H1 (cell line): ENCODE results near the gene GRIA4. TPM values are rescaled to one million over a fixed set of nuclear protein-coding genes. Genes with fewer than 3 reads are reported as not detected.

ENCODE experiments used
- CTCF ChIA-PET: fragments of 300-600 bp; sonication (Branson Sonifier 250); formaldehyde crosslinking; loops from one replicate; lab custom pipeline; 2021; ENCODE audit not compliant: partially characterized antibody; lab: Charles Lee
- POLR2A ChIA-PET: fragments of 300-600 bp; sonication (Branson Sonifier 250); formaldehyde crosslinking; loops from one replicate; lab custom pipeline; 2021; ENCODE audit warnings: inconsistent platforms; ENCODE audit not compliant: partially characterized antibody; lab: Charles Lee
- DNase-seq, 2 experiments: peaks; one replicate each; pipeline versions ENCODE4 v3.0.0 to v3.0.0-alpha.2; 2010 to 2022; ENCODE audit warnings: low spot score in 2 of 2, low read depth in 1 of 2, mixed read lengths in 1 of 2
- FAIRE-seq: peaks from 2 replicates; lab custom pipeline; 2011; peaks lifted over from hg19 to GRCh38; lab: Jason Lieb, UNC
- H2AFZ ChIP-seq: 2 replicates; pipeline ENCODE4 v1.8.1; 2012; ENCODE audit warnings: low read length, inconsistent platforms
- H2AK5ac ChIP-seq: 2 replicates; pipeline ENCODE4 v1.6.1; 2013; ENCODE audit warnings: low read depth, low read length
- H2BK120ac ChIP-seq: replicated peaks from 2 replicates; pipeline ENCODE3; 2013; ENCODE audit warnings: low read depth, low read length, inconsistent platforms
- H2BK12ac ChIP-seq: 2 replicates; pipeline ENCODE4 v1.6.1; 2013; ENCODE audit warnings: low read depth, low read length
- H2BK15ac ChIP-seq: 2 replicates; pipeline ENCODE4 v1.6.1; 2013; ENCODE audit warnings: low read length
- H2BK20ac ChIP-seq: 2 replicates; pipeline ENCODE4 v1.6.1; 2013; ENCODE audit warnings: low read length
- H2BK5ac ChIP-seq: 2 replicates; pipeline ENCODE4 v1.6.1; 2013; ENCODE audit warnings: low read depth, low read length
- H3K14ac ChIP-seq: 2 replicates; pipeline ENCODE4 v1.6.1; 2013; ENCODE audit warnings: inconsistent platforms; ENCODE audit not compliant: insufficient read length
- H3K18ac ChIP-seq: 2 replicates; pipeline ENCODE4 v1.6.1; 2013; ENCODE audit warnings: low read length; ENCODE audit errors: extremely low read depth
- H3K23ac ChIP-seq: 2 replicates; pipeline ENCODE4 v1.6.1; 2013; ENCODE audit warnings: inconsistent platforms; ENCODE audit not compliant: insufficient read length
- H3K23me2 ChIP-seq: 2 replicates; pipeline ENCODE4 v1.6.1; 2013; ENCODE audit warnings: low read depth, low read length
- H3K27ac ChIP-seq: 2 replicates; pipeline ENCODE4 v1.6.1; 2011; ENCODE audit warnings: low read depth, low read length, inconsistent platforms
- H3K27me3 ChIP-seq, 4 experiments: replicated peaks in 1 of 4; 1 replicate in 1 of 4; 2 replicates in 3 of 4; pipeline versions ENCODE4 v1.6.1 to v1.8.1; 2011 to 2013; ENCODE audit warnings: low read length in 3 of 4, mild to moderate bottlenecking in 3 of 4, inconsistent platforms in 2 of 4, mixed read lengths in 2 of 4, moderate library complexity in 1 of 4; ENCODE audit not compliant: control insufficient read depth in 3 of 4, insufficient read depth in 3 of 4; ENCODE audit errors: extremely low read depth in 1 of 4
- H3K36me3 ChIP-seq, 4 experiments: 2 replicates each; pipeline versions ENCODE4 v1.6.1 to v1.8.1; 2011 to 2013; ENCODE audit warnings: mild to moderate bottlenecking in 4 of 4, low read length in 3 of 4, moderate library complexity in 2 of 4, control low read depth in 1 of 4, inconsistent platforms in 1 of 4; ENCODE audit not compliant: insufficient read depth in 4 of 4, control insufficient read depth in 2 of 4
- H3K4ac ChIP-seq: replicated peaks from 2 replicates; pipeline ENCODE3; 2013; ENCODE audit warnings: low read length, low read depth, mixed read lengths, inconsistent platforms; ENCODE audit not compliant: insufficient read length
- H3K4me1 ChIP-seq, 4 experiments: replicated peaks in 1 of 4; 1 replicate in 1 of 4; 2 replicates in 3 of 4; pipeline versions ENCODE4 v1.6.1 to v1.8.1; 2011 to 2013; ENCODE audit warnings: low read length in 3 of 4, inconsistent platforms in 2 of 4, mixed read lengths in 1 of 4; ENCODE audit not compliant: insufficient read depth in 4 of 4, control insufficient read depth in 3 of 4
- H3K4me2 ChIP-seq, 2 experiments: 2 replicates each; pipeline versions ENCODE4 v1.6.1 to v1.8.1; 2011 to 2013; ENCODE audit warnings: low read depth in 2 of 2, low read length in 2 of 2, control low read depth in 1 of 2, inconsistent platforms in 1 of 2, mild to moderate bottlenecking in 1 of 2; ENCODE audit not compliant: insufficient read depth in 1 of 2
- H3K4me3 ChIP-seq, 4 experiments: fragments of 200-600, 300-600 bp in 1 of 4; sonication (generic), shearing (Covaris generic), sonication (Bioruptor Twin) in 1 of 4; 2 replicates each; pipeline versions ENCODE4 v1.5.1 to v1.8.1; 2011 to 2016; ENCODE audit warnings: low read length in 4 of 4, low read depth in 3 of 4, control low read depth in 2 of 4, inconsistent platforms in 2 of 4, mild to moderate bottlenecking in 2 of 4, mixed read lengths in 1 of 4, moderate library complexity in 1 of 4; ENCODE audit not compliant: insufficient read depth in 2 of 4; ENCODE audit errors: extremely low read depth in 1 of 4
- H3K56ac ChIP-seq: replicated peaks from 2 replicates; pipeline ENCODE3; 2013; ENCODE audit warnings: low read depth, mild to moderate bottlenecking, mixed read lengths, low read length, inconsistent platforms; ENCODE audit not compliant: insufficient read length
- H3K79me1 ChIP-seq: 2 replicates; pipeline ENCODE4 v1.6.1; 2013; ENCODE audit warnings: low read depth, low read length, control low read depth
- H3K79me2 ChIP-seq, 2 experiments: 2 replicates each; pipeline versions ENCODE4 v1.6.1 to v1.8.1; 2012 to 2013; ENCODE audit warnings: low read length in 2 of 2, mild to moderate bottlenecking in 2 of 2, inconsistent platforms in 1 of 2; ENCODE audit not compliant: insufficient read depth in 2 of 2, control insufficient read depth in 1 of 2
- H3K9ac ChIP-seq, 4 experiments: replicated peaks in 1 of 4; 1 replicate in 1 of 4; 2 replicates in 3 of 4; pipeline versions ENCODE4 v1.6.1 to v1.8.1; 2011 to 2013; ENCODE audit warnings: low read depth in 3 of 4, low read length in 3 of 4, control low read depth in 2 of 4, mild to moderate bottlenecking in 2 of 4, moderate library complexity in 2 of 4, inconsistent platforms in 1 of 4; ENCODE audit errors: extremely low read depth in 1 of 4
- H3K9me3 ChIP-seq, 2 experiments: 2 replicates each; pipeline versions ENCODE4 v1.6.1 to v1.8.1; 2012 to 2013; ENCODE audit warnings: mild to moderate bottlenecking in 2 of 2, moderate library complexity in 2 of 2, control low read depth in 1 of 2, inconsistent platforms in 1 of 2, low read depth in 1 of 2, low read length in 1 of 2, mixed read lengths in 1 of 2; ENCODE audit not compliant: insufficient read depth in 2 of 2
- H4K20me1 ChIP-seq, 2 experiments: replicated peaks in 1 of 2; 2 replicates each; pipeline versions ENCODE3 to v1.8.1; 2011 to 2013; ENCODE audit warnings: inconsistent platforms in 2 of 2, low read length in 2 of 2, mild to moderate bottlenecking in 1 of 2; ENCODE audit not compliant: insufficient read depth in 2 of 2, control insufficient read depth in 1 of 2
- H4K5ac ChIP-seq: 2 replicates; pipeline ENCODE4 v1.6.1; 2013; ENCODE audit warnings: low read length, low read depth, mixed read lengths, inconsistent platforms; ENCODE audit not compliant: insufficient read length
- H4K8ac ChIP-seq: 2 replicates; pipeline ENCODE4 v1.8.0; 2013; ENCODE audit warnings: mild to moderate bottlenecking, moderate library complexity, low read length, inconsistent platforms; ENCODE audit not compliant: insufficient read depth; ENCODE audit errors: extremely low read depth
- H4K91ac ChIP-seq: replicated peaks from 2 replicates; pipeline ENCODE3; 2013; ENCODE audit warnings: low read length, mixed read lengths, inconsistent platforms; ENCODE audit not compliant: insufficient read length
- CEBPB ChIP-seq: IDR thresholded peaks from 2 replicates; pipeline ENCODE4 v1.6.1; 2012; ENCODE audit warnings: low read depth, low read length
- EP300 ChIP-seq, 2 experiments: IDR thresholded peaks; 1 replicate in 1 of 2; 2 replicates in 1 of 2; pipeline ENCODE4 v1.6.1; 2011 to 2012; ENCODE audit warnings: low read depth in 2 of 2, low read length in 2 of 2, mild to moderate bottlenecking in 2 of 2, borderline replicate concordance in 1 of 2, inconsistent platforms in 1 of 2, moderate library complexity in 1 of 2
- RXRA ChIP-seq: IDR thresholded peaks from 2 replicates; pipeline ENCODE4 v1.6.1; 2011; ENCODE audit warnings: low read depth, mild to moderate bottlenecking, low read length, moderate library complexity; ENCODE audit not compliant: insufficient read depth
- SIN3A ChIP-seq, 2 experiments: IDR thresholded peaks in 1 of 2; conservative IDR thresholded peaks in 1 of 2; 2 replicates each; pipeline ENCODE4 v1.6.1; 2011 to 2012; ENCODE audit warnings: low read length in 2 of 2, improper control_type of control experiment in 1 of 2, low read depth in 1 of 2, mild to moderate bottlenecking in 1 of 2
- SUZ12 ChIP-seq: fragments of 200-600 bp; sonication (generic); IDR thresholded peaks from 2 replicates; pipeline ENCODE4 v1.6.1; 2012; ENCODE audit warnings: mild to moderate bottlenecking, inconsistent platforms, low read length, moderate library complexity, mixed read lengths
- WGBS, 2 experiments: shearing (Covaris generic) in 1 of 2; methylation state at CpG; one replicate each; pipeline versions ENCODE4 v1.1.6 to v1.1.7; 2013 to 2015; ENCODE audit warnings: low lambda C conversion rate in 2 of 2, mixed read lengths in 2 of 2, inconsistent platforms in 1 of 2, low coverage in 1 of 2, missing lambda C conversion rate in 1 of 2; ENCODE audit not compliant: insufficient replicate concordance in 2 of 2, insufficient coverage in 1 of 2, insufficient read length in 1 of 2; ENCODE audit errors: extremely low coverage in 1 of 2, missing lambda C conversion rate in 1 of 2; 5-methylcytosine and 5-hydroxymethylcytosine counted together
- polyA plus RNA-seq, 7 experiments: library from polyadenylated mRNA; depleted of rRNA in 3 of 7; stranded (reverse) in 5 of 7; unstranded in 2 of 7; fragments of >200 nt in 5 of 7; fragments of 200-250 nt in 2 of 7; gene quantifications; 1 replicate in 5 of 7; 2 replicates in 1 of 7; 4 replicates in 1 of 7; pipeline versions ENCODE4 v1.2.1 to v1.2.3, GENCODE V29; 2011 to 2013; ENCODE audit warnings: missing spikeins in 2 of 7, mixed read lengths in 2 of 7
- total RNA-seq: library from RNA; stranded (reverse); fragmentation: NEBNext Ultra II Directional; extraction: Animal tissue kit (Norgen Biotek cat#: 25700); gene quantifications from 2 replicates; pipeline ENCODE4 v1.2.1, GENCODE V29; 2021

Gene GRIA4
- total and polyA plus RNA-seq, 2 of the 8 experiments (the other 6 are each of a cell fraction or from before 2014, with no cell fraction given) = 12.5 to 21.8 TPM

DNA sequence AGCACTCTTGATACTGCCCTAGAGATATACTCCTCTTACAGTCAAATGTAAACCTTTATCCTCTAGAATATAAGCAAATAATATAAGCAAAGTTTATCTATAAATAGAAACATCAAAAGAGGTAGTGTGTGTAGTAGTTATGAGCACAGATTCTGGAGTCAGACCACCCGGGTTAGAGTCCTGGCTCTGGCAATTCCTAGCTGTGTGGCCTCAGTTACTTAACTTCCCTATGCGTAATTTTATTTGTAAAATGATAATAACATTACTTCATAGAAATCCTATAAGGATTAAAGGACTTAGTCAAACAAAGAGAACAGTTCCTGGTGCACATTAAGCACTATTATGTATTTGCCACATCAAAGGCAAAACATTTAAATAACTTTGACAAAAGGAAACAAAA lies 405.2 kb downstream of the GRIA4 start:
- H3K18ac ChIP-seq = no peak overlapping the region
- H4K91ac ChIP-seq = no peak overlapping the region
- H3K79me2 ChIP-seq = peaks cover 3 to 87% of the 10 kb centered on the region in 2 experiments; a peak in 3 of 4 replicates
- no peak overlapping the region for H4K8ac ChIP-seq
- H3K4me2 ChIP-seq = no peak overlapping the region
- peaks cover 0 to 4% (median 2%) of the 10 kb centered on the region in 4 experiments; a peak in 3 of 7 replicates for H3K4me1 ChIP-seq
- no peak overlapping the region for H2BK5ac ChIP-seq
- no peak overlapping the region for H2AK5ac ChIP-seq
- peaks cover 3 to 4% of the 10 kb centered on the region in 2 experiments for H4K20me1 ChIP-seq
- H3K36me3 ChIP-seq = peaks cover 0 to 14% (median 3%) of the 10 kb centered on the region in 4 experiments; a peak in 4 of 8 replicates
- no peak overlapping the region for H4K5ac ChIP-seq
- no peak overlapping the region for H3K56ac ChIP-seq
- H3K23me2 ChIP-seq = no peaks in the 10 kb centered on the region; the same call in 1 of the 2 replicates
- H2BK20ac ChIP-seq = no peak overlapping the region
- H3K79me1 ChIP-seq = peaks cover 7% of the 10 kb centered on the region; the same call in 1 of the 2 replicates
- H2BK120ac ChIP-seq = no peak overlapping the region
- no peak overlapping the region for H3K23ac ChIP-seq
- H3K27me3 ChIP-seq = no peaks in the 10 kb centered on the region
- DNase-seq (no peak), FAIRE-seq (no peak)
- no peak overlapping the region for H2AFZ ChIP-seq
- 94% methylated on average over 2 of the region's 2 CpGs; no CpG with 5 or more reads in 1 of the 2 experiments for whole genome bisulfite sequencing, 2 experiments
- no peak overlapping the region for H3K4me3 ChIP-seq
- POLR2A ChIA-PET = interaction anchor here (0.6 to 1.0 kb wide), 2 partner anchors 11 to 23 kb away, joined by 3 read pairs; no protein-coding TSS in a partner anchor
- H3K9ac ChIP-seq = no peak overlapping the region
- no peaks in the 10 kb centered on the region for H3K9me3 ChIP-seq
- TF ChIP-seq SUZ12 = no peak
- no peak for TF ChIP-seq EP300 (IDR thresholded peaks at IDR 0.05; ENCODE audit: borderline replicate concordance in 1 of 2, low read depth in 2 of 2, low read length in 2 of 2)
- TF ChIP-seq CEBPB = no peak
- no peak for TF ChIP-seq SIN3A (conservative IDR thresholded peaks at IDR 0.05 in 1 of 2, IDR thresholded peaks at IDR 0.05 in 1 of 2; ENCODE audit: low read depth in 1 of 2, low read length in 2 of 2)
- TF ChIP-seq RXRA = no peak
- no peak overlapping the region for H2BK15ac ChIP-seq
- no peak overlapping the region for H2BK12ac ChIP-seq
- no peak overlapping the region for H3K4ac ChIP-seq
- H3K27ac ChIP-seq = no peak overlapping the region
- CTCF ChIA-PET = interaction anchor here (0.9 to 1.0 kb wide), 2 partner anchors 9 to 62 kb away, joined by 3 to 7 read pairs; partner anchors contain the start of genes AASDHPPT and KBTBD3
- no peak overlapping the region for H3K14ac ChIP-seq
